ENCODE results near the gene MAD1L1.

The MAD1L1 gene

GRCh38 chr7:2116989-2117591 is 115.7 kb downstream of the MAD1L1 start:
- TF ChIP-seq CTCF (IDR thresholded peaks at IDR 0.05; ENCODE audit: low read depth, low read length, missing control alignments): no peak
- H3K4me3 ChIP-seq (replicated peaks; ENCODE audit: low read depth, low read length): no peak overlapping the region
- DNase-seq (ENCODE audit: extremely low read depth, low read depth): no peak

GRCh38 chr7:2116448-2116810 is 116.3 kb downstream of the MAD1L1 start:
- H3K4me3 ChIP-seq (replicated peaks; ENCODE audit: low read depth, low read length): no peak overlapping the region
- TF ChIP-seq CTCF (IDR thresholded peaks at IDR 0.05; ENCODE audit: low read depth, low read length, missing control alignments): no peak

GRCh38 chr7:2115760-2116447 is 116.8 kb downstream of the MAD1L1 start:
- H3K4me3 ChIP-seq (replicated peaks; ENCODE audit: low read depth, low read length): no peak overlapping the region
- TF ChIP-seq CTCF (IDR thresholded peaks at IDR 0.05; ENCODE audit: low read depth, low read length, missing control alignments): no peak
- no peak for DNase-seq (ENCODE audit: extremely low read depth, low read depth)

More at GRCh38 chr7:2116448-2116810, 116.3 kb downstream of the MAD1L1 start:
- no peak for DNase-seq (ENCODE audit: extremely low read depth, low read depth)

GRCh38 chr7:2114926-2115759 is 117.6 kb downstream of the MAD1L1 start:
- TF ChIP-seq CTCF (IDR thresholded peaks at IDR 0.05; ENCODE audit: low read depth, low read length, missing control alignments): no peak
- no peak for DNase-seq (ENCODE audit: extremely low read depth, low read depth)
- H3K4me3 ChIP-seq (replicated peaks; ENCODE audit: low read depth, low read length): no peak overlapping the region

- TF ChIP-seq CTCF (IDR thresholded peaks at IDR 0.05; ENCODE audit: low read depth, low read length, missing control alignments): no peak
- no peak overlapping the region for H3K4me3 ChIP-seq (replicated peaks; ENCODE audit: low read depth, low read length)
- no peak for DNase-seq (ENCODE audit: extremely low read depth, low read depth)
Observed at GRCh38 chr7:2114052-2114451, 118.7 kb downstream of the MAD1L1 start.

- no peak for DNase-seq (ENCODE audit: extremely low read depth, low read depth)
- no peak overlapping the region for H3K4me3 ChIP-seq (replicated peaks; ENCODE audit: low read depth, low read length)
Observed at GRCh38 chr7:2112261-2113198, 120.2 kb downstream of the MAD1L1 start.

More at GRCh38 chr7:2112261-2113198, 120.2 kb downstream of the MAD1L1 start:
- no peak for TF ChIP-seq CTCF (IDR thresholded peaks at IDR 0.05; ENCODE audit: low read depth, low read length, missing control alignments)

Data from HFF-Myc (cell line).